Measurements from ENCODE around the gene KIF11. TPM values are rescaled to one million over a fixed set of nuclear protein-coding genes. Genes with fewer than 3 reads are reported as not detected.
A peak's percentile ranks its signal among the peaks of the same experiment; 100 is the strongest.
"Not testable (repeated sequence)": the region's sequence is repeated elsewhere in the genome, so short reads cannot be mapped to it uniquely, and the experiment has no call there.

The KIF11 gene
- total RNA-seq, result 10 to 100 TPM; 53.7 to 55.2 TPM

- Mint-ChIP-seq H3K27ac (peak within 1 kb of the TSS; percentile 99), H3K36me3 (peaks cover 18% of the 10 kb centered on the region), H3K27me3 (no peaks in the 10 kb centered on the region), H3K4me1 (peaks cover 37% of the 10 kb centered on the region), H3K9me3 (no peaks in the 10 kb centered on the region), H3K4me3 (peak within 1 kb of the TSS; percentile 97)
- peak; percentile 96 for DNase-seq
- ATAC-seq (ENCODE audit: low read depth), result peak; percentile 82
- POLR2A ChIA-PET, result interaction anchor here (0.6 to 4.9 kb wide), 6 partner anchors 11 to 305 kb away, joined by 3 to 35 read pairs (median 4); partner anchors contain the start of genes CPEB3, EXOC6, IDE and MARCHF5
Observed at GRCh38 chr10:92592761-92593618, at the start of gene KIF11. KIF11 (plus strand) TSS chr10:92593130; CDS start chr10:92593376, 246 bp downstream.

GRCh38 chr10:92544296-92544695 lies 48.6 kb upstream of the KIF11 start:
- no peak overlapping the region for H3K27ac Mint-ChIP-seq
- H3K36me3 Mint-ChIP-seq, result peaks cover 3% of the 10 kb centered on the region
- DNase-seq, result no peak
- H3K4me1 Mint-ChIP-seq, result peaks cover 14% of the 10 kb centered on the region
- POLR2A ChIA-PET, result interaction anchor here (0.9 kb wide), 1 partner anchor 30 kb away, joined by 3 read pairs; the partner anchor contains the start of gene IDE
- no peaks in the 10 kb centered on the region for H3K9me3 Mint-ChIP-seq
- H3K27me3 Mint-ChIP-seq, result no peaks in the 10 kb centered on the region
- peak; percentile 50 for ATAC-seq (ENCODE audit: low read depth)
- peak overlapping the region; percentile 41 for H3K4me3 Mint-ChIP-seq

- Mint-ChIP-seq H3K4me3 (no peak overlapping the region), H3K4me1 (peaks cover 14% of the 10 kb centered on the region), H3K27ac (no peak overlapping the region), H3K27me3 (no peaks in the 10 kb centered on the region), H3K36me3 (peaks cover 3% of the 10 kb centered on the region), H3K9me3 (no peaks in the 10 kb centered on the region)
- ATAC-seq (ENCODE audit: low read depth) (no peak), DNase-seq (no peak)
- POLR2A ChIA-PET, result no interaction called here
Observed at GRCh38 chr10:92545556-92545955, 47.4 kb upstream of the KIF11 start.

GRCh38 chr10:92547676-92548075 lies 45.3 kb upstream of the KIF11 start:
- no peak for DNase-seq
- H3K4me1 Mint-ChIP-seq, result peaks cover 12% of the 10 kb centered on the region
- no peak overlapping the region for H3K27ac Mint-ChIP-seq
- no peaks in the 10 kb centered on the region for H3K9me3 Mint-ChIP-seq
- no peak overlapping the region for H3K4me3 Mint-ChIP-seq
- no peak for ATAC-seq (ENCODE audit: low read depth)
- no peaks in the 10 kb centered on the region for H3K27me3 Mint-ChIP-seq
- H3K36me3 Mint-ChIP-seq, result peaks cover 8% of the 10 kb centered on the region
- POLR2A ChIA-PET, result no interaction called here

GRCh38 chr10:92550924-92551323 lies 42.0 kb upstream of the KIF11 start:
- Mint-ChIP-seq H3K9me3 (peaks cover 12% of the 10 kb centered on the region), H3K36me3 (peaks cover 31% of the 10 kb centered on the region), H3K27ac (no peak overlapping the region), H3K4me1 (no peaks in the 10 kb centered on the region), H3K27me3 (no peaks in the 10 kb centered on the region), H3K4me3 (no peak overlapping the region)
- POLR2A ChIA-PET, result interaction anchor here (0.6 kb wide), 1 partner anchor 148 kb away, joined by 3 read pairs; no protein-coding TSS in a partner anchor
- ATAC-seq (ENCODE audit: low read depth) (no peak), DNase-seq (no peak)

- peaks cover 12% of the 10 kb centered on the region for H3K9me3 Mint-ChIP-seq
- no peak overlapping the region for H3K27ac Mint-ChIP-seq
- POLR2A ChIA-PET, result no interaction called here
- H3K36me3 Mint-ChIP-seq, result peaks cover 36% of the 10 kb centered on the region
- H3K4me3 Mint-ChIP-seq, result no peak overlapping the region
- ATAC-seq (ENCODE audit: low read depth) (no peak), DNase-seq (no peak)
- no peaks in the 10 kb centered on the region for H3K4me1 Mint-ChIP-seq
- no peaks in the 10 kb centered on the region for H3K27me3 Mint-ChIP-seq
Observed at GRCh38 chr10:92552310-92552709, 40.6 kb upstream of the KIF11 start.

GRCh38 chr10:92553959-92554358 lies 39.0 kb upstream of the KIF11 start:
- POLR2A ChIA-PET, result no interaction called here
- Mint-ChIP-seq H3K4me3 (no peak overlapping the region), H3K36me3 (peaks cover 41% of the 10 kb centered on the region), H3K9me3 (peaks cover 12% of the 10 kb centered on the region), H3K27me3 (no peaks in the 10 kb centered on the region), H3K27ac (no peak overlapping the region), H3K4me1 (no peaks in the 10 kb centered on the region)
- ATAC-seq (ENCODE audit: low read depth) (no peak), DNase-seq (no peak)

GRCh38 chr10:92559046-92559445 lies 33.9 kb upstream of the KIF11 start:
- peaks cover 40% of the 10 kb centered on the region for H3K36me3 Mint-ChIP-seq
- POLR2A ChIA-PET, result no interaction called here
- no peaks in the 10 kb centered on the region for H3K27me3 Mint-ChIP-seq
- ATAC-seq (ENCODE audit: low read depth) (no peak), DNase-seq (no peak)
- H3K9me3 Mint-ChIP-seq, result peaks cover 8% of the 10 kb centered on the region
- H3K27ac Mint-ChIP-seq, result no peak overlapping the region
- no peak overlapping the region for H3K4me3 Mint-ChIP-seq
- no peaks in the 10 kb centered on the region for H3K4me1 Mint-ChIP-seq

GRCh38 chr10:92562424-92562823 lies 30.5 kb upstream of the KIF11 start:
- Mint-ChIP-seq H3K27me3 (no peaks in the 10 kb centered on the region), H3K4me1 (peaks cover 1% of the 10 kb centered on the region), H3K4me3 (no peak overlapping the region), H3K9me3 (peaks cover 3% of the 10 kb centered on the region), H3K36me3 (peaks cover 26% of the 10 kb centered on the region), H3K27ac (no peak overlapping the region)
- no peak for DNase-seq
- no peak for ATAC-seq (ENCODE audit: low read depth)
- POLR2A ChIA-PET, result no interaction called here

- H3K4me1 Mint-ChIP-seq, result peaks cover 17% of the 10 kb centered on the region
- peaks cover 2% of the 10 kb centered on the region for H3K27me3 Mint-ChIP-seq
Observed at GRCh38 chr10:92567952-92568600, 24.9 kb upstream of the KIF11 start.

GRCh38 chr10:92569071-92569470 lies 23.9 kb upstream of the KIF11 start:
- ATAC-seq (ENCODE audit: low read depth), result no peak
- DNase-seq, result no peak
- POLR2A ChIA-PET, result no interaction called here
- H3K4me1 Mint-ChIP-seq, result peaks cover 17% of the 10 kb centered on the region
- no peak overlapping the region for H3K27ac Mint-ChIP-seq
- peaks cover 2% of the 10 kb centered on the region for H3K27me3 Mint-ChIP-seq
- no peaks in the 10 kb centered on the region for H3K9me3 Mint-ChIP-seq
- no peak overlapping the region for H3K4me3 Mint-ChIP-seq
- peaks cover 13% of the 10 kb centered on the region for H3K36me3 Mint-ChIP-seq

More at GRCh38 chr10:92567952-92568600, 24.9 kb upstream of the KIF11 start:
- Mint-ChIP-seq H3K4me3 (no peak overlapping the region), H3K9me3 (no peaks in the 10 kb centered on the region), H3K27ac (no peak overlapping the region), H3K36me3 (peaks cover 13% of the 10 kb centered on the region)
- DNase-seq (no peak), ATAC-seq (ENCODE audit: low read depth) (no peak)
- POLR2A ChIA-PET, result no interaction called here

- POLR2A ChIA-PET; DNase-seq; H3K27me3 Mint-ChIP-seq; H3K27ac Mint-ChIP-seq; H3K4me3 Mint-ChIP-seq; H3K9me3 Mint-ChIP-seq; ATAC-seq (ENCODE audit: low read depth): not testable (repeated sequence)
- H3K36me3 Mint-ChIP-seq, result peaks cover 13% of the 10 kb centered on the region
- peaks cover 19% of the 10 kb centered on the region for H3K4me1 Mint-ChIP-seq
Observed at GRCh38 chr10:92569663-92570062, 23.3 kb upstream of the KIF11 start.

- POLR2A ChIA-PET, result interaction anchor here (4.4 kb wide), 1 partner anchor 19 kb away, joined by 35 read pairs; no protein-coding TSS in a partner anchor
- ATAC-seq (ENCODE audit: low read depth) (no peak), DNase-seq (no peak)
- no peak overlapping the region for H3K4me3 Mint-ChIP-seq
- H3K36me3 Mint-ChIP-seq, result peaks cover 9% of the 10 kb centered on the region
- peaks cover 21% of the 10 kb centered on the region for H3K4me1 Mint-ChIP-seq
- no peak overlapping the region for H3K27ac Mint-ChIP-seq
- peaks cover 2% of the 10 kb centered on the region for H3K27me3 Mint-ChIP-seq
- no peaks in the 10 kb centered on the region for H3K9me3 Mint-ChIP-seq
Observed at GRCh38 chr10:92571649-92572048, 21.3 kb upstream of the KIF11 start.
